ENCODE measurements around the gene TEX44.

TEX44 gene

GRCh38 chr2:231557571-231558217 lies 35.0 kb upstream of the TEX44 start:
- TF ChIP-seq CTCF (IDR thresholded peaks at IDR 0.05): peak; percentile 82
- no peaks in the 10 kb centered on the region for H3K27me3 ChIP-seq
- H3K36me3 ChIP-seq: no peaks in the 10 kb centered on the region
- peak overlapping the region in 1 of 2 experiments; percentile 21 for H3K4me3 ChIP-seq (ENCODE audit: low read depth in 1 of 2, low read length in 1 of 2)
- H3K27ac ChIP-seq: no peak overlapping the region
- H3K9me3 ChIP-seq: no peaks in the 10 kb centered on the region
- peaks cover 27% of the 10 kb centered on the region in 2 experiments for H3K4me1 ChIP-seq (ENCODE audit: control insufficient read depth in 1 of 2, insufficient read depth in 1 of 2, low read depth in 1 of 2, low read length in 1 of 2)

GRCh38 chr2:231563378-231563961 lies 29.2 kb upstream of the TEX44 start:
- Histone ChIP-seq H3K27me3 (no peaks in the 10 kb centered on the region), H3K4me3 (ENCODE audit: low read depth in 1 of 2, low read length in 1 of 2) (no peak overlapping the region), H3K4me1 (ENCODE audit: control insufficient read depth in 1 of 2, insufficient read depth in 1 of 2, low read depth in 1 of 2, low read length in 1 of 2) (no peaks in the 10 kb centered on the region), H3K27ac (no peak overlapping the region), H3K36me3 (no peaks in the 10 kb centered on the region), H3K9me3 (no peaks in the 10 kb centered on the region)
- no peak for TF ChIP-seq CTCF (IDR thresholded peaks at IDR 0.05)

- no peak overlapping the region for H3K4me3 ChIP-seq (ENCODE audit: low read depth in 1 of 2, low read length in 1 of 2)
- H3K9me3 ChIP-seq: no peaks in the 10 kb centered on the region
- no peak for TF ChIP-seq CTCF (IDR thresholded peaks at IDR 0.05)
- no peaks in the 10 kb centered on the region for H3K36me3 ChIP-seq
- no peak overlapping the region for H3K27ac ChIP-seq
- no peaks in the 10 kb centered on the region for H3K4me1 ChIP-seq (ENCODE audit: control insufficient read depth in 1 of 2, insufficient read depth in 1 of 2, low read depth in 1 of 2, low read length in 1 of 2)
- no peaks in the 10 kb centered on the region for H3K27me3 ChIP-seq
Observed at GRCh38 chr2:231565887-231566594, 26.6 kb upstream of the TEX44 start.

GRCh38 chr2:231567159-231567558 lies 25.5 kb upstream of the TEX44 start:
- Histone ChIP-seq H3K27ac (no peak overlapping the region), H3K9me3 (no peaks in the 10 kb centered on the region), H3K4me3 (ENCODE audit: low read depth in 1 of 2, low read length in 1 of 2) (no peak overlapping the region), H3K4me1 (ENCODE audit: control insufficient read depth in 1 of 2, insufficient read depth in 1 of 2, low read depth in 1 of 2, low read length in 1 of 2) (no peaks in the 10 kb centered on the region), H3K36me3 (no peaks in the 10 kb centered on the region), H3K27me3 (no peaks in the 10 kb centered on the region)
- no peak for TF ChIP-seq CTCF (IDR thresholded peaks at IDR 0.05)

- Histone ChIP-seq H3K9me3 (no peaks in the 10 kb centered on the region), H3K27me3 (no peaks in the 10 kb centered on the region), H3K36me3 (no peaks in the 10 kb centered on the region), H3K4me1 (ENCODE audit: control insufficient read depth in 1 of 2, insufficient read depth in 1 of 2, low read depth in 1 of 2, low read length in 1 of 2) (no peaks in the 10 kb centered on the region), H3K4me3 (ENCODE audit: low read depth in 1 of 2, low read length in 1 of 2) (no peak overlapping the region), H3K27ac (no peak overlapping the region)
- TF ChIP-seq CTCF (IDR thresholded peaks at IDR 0.05): no peak
Observed at GRCh38 chr2:231568098-231568784, 24.4 kb upstream of the TEX44 start.
